GM15510 (cell line): Measurements from ENCODE around the gene ADORA1.

ENCODE experiments used
- POLR2A ChIP-seq: IDR thresholded peaks from 3 replicates; pipeline ENCODE4 v1.6.1; 2011; ENCODE audit warnings: borderline replicate concordance; ENCODE audit not compliant: insufficient read length; ENCODE audit errors: extremely low read depth

ADORA1 gene

GRCh38 chr1:203185061-203185461, 57.5 kb downstream of the ADORA1 start:
- TF ChIP-seq POLR2A: no peak

DNA sequence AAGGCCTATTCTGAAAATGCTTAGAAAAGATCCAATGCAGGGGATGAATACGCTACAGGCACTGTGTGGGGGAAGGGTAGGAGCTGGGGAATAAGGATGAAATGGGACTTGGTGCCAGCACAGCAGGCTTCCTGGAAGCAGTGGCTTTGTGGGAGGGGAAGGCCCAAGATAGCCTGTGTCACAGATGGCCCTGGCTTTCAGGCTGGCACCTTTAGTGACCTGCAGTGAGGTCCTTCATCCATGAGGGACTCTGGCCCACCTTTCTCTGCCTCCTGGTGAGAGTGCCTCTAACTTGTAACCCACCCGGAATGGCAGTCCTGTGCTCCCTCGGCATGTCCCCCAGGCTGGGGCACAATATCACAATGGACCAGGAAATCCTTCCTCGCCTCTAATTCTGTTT, 58.1 kb downstream of the ADORA1 start:
- TF ChIP-seq POLR2A: no peak

DNA sequence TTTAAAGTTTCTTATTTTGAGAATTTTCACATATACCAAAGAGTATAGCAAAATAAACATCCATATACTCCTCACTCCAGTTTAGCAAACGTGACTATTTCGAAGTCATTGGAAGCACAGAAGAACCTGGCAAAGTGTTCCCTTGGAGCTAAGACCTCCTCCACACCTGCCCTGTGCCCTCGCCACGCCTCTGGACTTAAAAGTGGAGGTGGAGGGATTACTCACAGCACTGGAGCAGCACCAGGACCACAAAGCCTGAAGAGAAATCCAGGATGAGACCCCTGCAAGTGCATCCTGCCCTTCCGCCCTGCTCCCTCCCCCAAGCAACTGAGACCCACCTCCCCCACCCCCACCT, 58.5 kb downstream of the ADORA1 start:
- TF ChIP-seq POLR2A: no peak

DNA sequence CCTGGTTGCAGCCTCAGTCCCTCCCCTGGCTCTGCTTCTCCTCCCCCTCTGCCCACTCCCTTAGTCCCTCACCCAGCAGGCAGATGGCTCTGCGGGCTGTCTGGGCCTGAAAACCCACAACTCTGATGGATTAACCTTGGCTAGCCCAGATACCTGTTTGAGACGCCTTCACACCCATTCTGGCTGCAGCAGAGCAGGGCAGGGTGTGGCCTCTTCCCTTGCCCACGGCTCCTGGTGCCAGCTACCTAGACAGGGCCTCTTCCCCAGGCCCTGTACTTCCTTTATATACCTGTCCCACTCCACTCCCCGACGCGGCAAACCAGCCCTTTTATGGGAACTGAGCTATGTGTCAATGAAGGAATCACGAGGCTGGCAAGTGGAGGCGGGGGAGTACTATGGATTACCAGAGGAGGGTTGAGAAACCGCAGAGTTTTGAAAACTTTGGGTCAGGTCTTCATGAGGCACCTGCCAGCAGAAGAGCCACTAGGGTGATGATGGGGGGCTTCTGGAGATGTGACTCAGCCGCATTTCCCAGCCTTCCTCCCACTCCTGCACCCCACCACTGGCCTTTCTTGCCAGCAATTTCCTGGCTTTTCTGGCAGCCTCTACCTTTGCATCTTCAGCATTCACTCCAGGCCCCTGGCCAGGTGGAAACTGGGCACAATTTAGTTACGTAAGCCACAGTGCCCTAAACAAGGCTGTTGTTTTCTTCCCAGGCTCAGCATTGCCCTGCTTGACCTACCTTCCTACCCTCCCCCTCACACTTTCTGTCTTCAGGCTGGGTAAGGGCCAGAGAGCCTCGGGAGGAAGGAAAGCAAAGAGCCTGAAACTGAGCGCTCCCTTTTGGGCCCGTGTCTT, 59.1 kb downstream of the ADORA1 start, which contains the start of gene CHI3L1:
CHI3L1 (minus strand) TSS at position 259 of the 858 bp plus-strand sequence; CDS start at position 178, 81 bp downstream.
- TF ChIP-seq POLR2A: no peak

GRCh38 chr1:203187304-203187685, 59.8 kb downstream of the ADORA1 start:
- TF ChIP-seq POLR2A: no peak

GRCh38 chr1:203187689-203188264, 60.3 kb downstream of the ADORA1 start:
- TF ChIP-seq POLR2A: no peak

GRCh38 chr1:203188686-203189232, 61.2 kb downstream of the ADORA1 start:
- TF ChIP-seq POLR2A: no peak

DNA sequence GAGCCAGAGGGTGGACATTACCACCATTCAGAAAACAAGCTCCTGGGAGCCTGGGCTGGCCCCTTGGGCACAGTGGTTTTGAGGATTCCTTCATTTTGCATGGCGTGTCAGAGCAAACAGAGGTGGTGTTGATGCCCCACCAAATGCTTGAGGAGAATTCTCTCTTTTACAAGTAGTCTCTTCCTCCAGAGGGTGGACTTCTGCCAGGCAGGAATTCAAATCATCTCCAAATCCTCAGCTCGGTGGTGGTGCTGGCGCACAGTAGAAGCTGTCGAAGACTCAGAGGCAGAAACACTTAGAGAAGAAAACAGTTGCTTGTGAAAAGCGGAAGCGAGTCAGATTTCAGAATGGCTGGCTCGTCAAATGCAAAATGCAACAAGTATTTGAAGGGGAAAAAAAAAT, 62.4 kb downstream of the ADORA1 start:
- no peak for TF ChIP-seq POLR2A

- no peak for TF ChIP-seq POLR2A
Measured at GRCh38 chr1:203190949-203191348, 63.4 kb downstream of the ADORA1 start.

DNA sequence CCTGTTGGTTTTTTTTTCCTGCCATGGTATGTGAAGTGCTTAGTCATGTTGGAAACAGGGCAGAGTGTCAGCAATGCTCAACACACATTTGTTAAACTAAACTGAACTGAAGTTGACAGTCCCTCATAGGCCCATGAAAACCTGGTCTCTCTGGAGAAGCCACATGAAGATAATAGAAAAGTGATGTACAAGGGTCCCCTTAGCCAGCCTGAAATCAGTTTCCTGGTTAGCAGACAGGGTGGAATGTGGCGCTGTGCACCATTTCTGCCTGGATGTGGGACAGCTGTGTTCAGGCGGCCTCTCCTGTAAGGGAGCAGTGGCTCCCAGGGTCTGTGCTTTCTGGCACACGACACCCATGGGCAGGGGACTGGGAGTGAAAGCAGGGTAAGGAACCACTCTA, 68.8 kb downstream of the ADORA1 start:
- TF ChIP-seq POLR2A: no peak

DNA sequence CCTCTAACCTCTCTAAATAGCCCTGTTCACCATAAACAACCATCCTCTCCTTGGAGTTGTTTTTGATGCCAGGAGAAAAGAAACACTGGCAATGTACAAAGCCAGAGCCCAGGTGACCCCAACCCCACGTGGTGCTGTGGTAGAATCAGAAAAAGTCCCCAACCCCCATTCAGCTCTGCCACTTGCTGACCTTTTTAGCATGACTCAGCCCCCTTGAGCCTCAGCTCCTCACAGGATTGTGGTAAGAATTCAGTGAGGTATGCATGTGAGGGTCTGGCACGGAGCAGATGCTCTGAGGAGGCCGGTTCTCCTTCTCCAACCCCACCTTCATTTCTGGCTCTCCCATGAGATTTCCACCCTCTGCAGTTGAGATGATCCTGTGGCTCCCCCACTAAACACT, 70.1 kb downstream of the ADORA1 start:
- TF ChIP-seq POLR2A: no peak

DNA sequence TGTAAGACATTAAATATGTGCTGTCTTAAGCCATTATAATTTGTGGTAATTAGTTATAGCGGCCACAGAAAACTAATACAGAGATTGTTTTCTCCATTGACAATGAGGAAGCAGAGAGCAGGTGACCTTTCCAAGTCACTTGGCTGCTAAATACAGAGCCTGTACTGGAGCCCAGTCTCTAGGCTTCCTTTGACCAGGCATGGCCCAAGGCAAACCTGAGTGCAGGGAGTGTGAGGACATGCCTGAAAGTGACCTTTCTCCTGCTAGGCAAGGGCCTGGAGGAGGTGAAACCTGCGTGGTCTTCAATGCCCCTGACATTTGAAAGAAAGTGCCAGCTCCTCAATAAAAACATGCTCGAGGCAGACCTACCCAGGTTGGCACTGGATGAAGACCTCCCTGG, 71.5 kb downstream of the ADORA1 start:
- no peak for TF ChIP-seq POLR2A

- no peak for TF ChIP-seq POLR2A
Measured at GRCh38 chr1:203199481-203199815, 71.9 kb downstream of the ADORA1 start.

- no peak for TF ChIP-seq POLR2A
Measured at GRCh38 chr1:203199816-203200571, 72.5 kb downstream of the ADORA1 start.

DNA sequence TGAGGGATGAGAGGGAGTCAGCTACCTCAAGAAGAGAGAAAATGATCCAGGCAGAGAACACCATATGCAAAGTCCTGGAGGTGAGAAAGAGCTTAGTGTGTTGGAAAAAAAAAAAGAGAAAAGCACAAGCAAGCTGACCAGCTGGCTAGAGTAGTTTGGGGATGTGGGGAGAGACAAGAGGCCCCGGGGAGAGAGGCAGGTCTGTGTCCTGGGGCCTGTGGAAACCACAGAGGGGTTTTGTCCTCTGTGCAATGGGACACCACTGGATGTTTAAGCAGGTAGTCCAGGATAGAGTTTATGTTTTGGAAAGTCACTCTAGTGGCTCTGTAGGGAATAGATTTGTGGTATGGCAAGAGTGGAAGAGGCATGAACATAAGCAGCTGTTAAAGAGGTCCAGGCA, 73.4 kb downstream of the ADORA1 start:
- TF ChIP-seq POLR2A: no peak

GRCh38 chr1:203201516-203202205, 74.1 kb downstream of the ADORA1 start:
- no peak for TF ChIP-seq POLR2A
